ENCODE results near the gene ARSD.
"Not testable (repeated sequence)": the region's sequence is repeated elsewhere in the genome, so short reads cannot be mapped to it uniquely, and the experiment has no call there.

ARSD gene

GRCh38 chrX:2928583-2929434 lies at the start of gene ARSD:
ARSD (minus strand) TSS chrX:2929339; CDS start chrX:2929275, 64 bp downstream.
- peak; percentile 51 for DNase-seq (ENCODE audit: low spot score)

- not testable (repeated sequence) for DNase-seq (ENCODE audit: low spot score)
Measured at GRCh38 chrX:2978639-2979038, 49.5 kb upstream of the ARSD start.

GRCh38 chrX:2974961-2975360 lies 45.8 kb upstream of the ARSD start:
- DNase-seq (ENCODE audit: low spot score) = no peak

- DNase-seq (ENCODE audit: low spot score) = no peak
Measured at GRCh38 chrX:2972391-2972790, 43.3 kb upstream of the ARSD start.

GRCh38 chrX:2969021-2969420 lies 39.9 kb upstream of the ARSD start:
- no peak for DNase-seq (ENCODE audit: low spot score)

GRCh38 chrX:2967998-2968909 lies 39.1 kb upstream of the ARSD start:
- peak; percentile 31 for DNase-seq (ENCODE audit: low spot score)

- DNase-seq (ENCODE audit: low spot score) = no peak
Measured at GRCh38 chrX:2967584-2967983, 38.4 kb upstream of the ARSD start.

GRCh38 chrX:2967012-2967411 lies 37.9 kb upstream of the ARSD start:
- DNase-seq (ENCODE audit: low spot score) = no peak

- DNase-seq (ENCODE audit: low spot score) = no peak
Measured at GRCh38 chrX:2965965-2966364, 36.8 kb upstream of the ARSD start.

GRCh38 chrX:2963992-2964794 lies 35.1 kb upstream of the ARSD start:
- DNase-seq (ENCODE audit: low spot score) = not testable (repeated sequence)

GRCh38 chrX:2963449-2963848 lies 34.3 kb upstream of the ARSD start:
- DNase-seq (ENCODE audit: low spot score) = not testable (repeated sequence)

- no peak for DNase-seq (ENCODE audit: low spot score)
Measured at GRCh38 chrX:2962381-2962780, 33.2 kb upstream of the ARSD start.

GRCh38 chrX:2960861-2961515 lies 31.8 kb upstream of the ARSD start:
- DNase-seq (ENCODE audit: low spot score) = no peak

GRCh38 chrX:2958199-2958598 lies 29.1 kb upstream of the ARSD start:
- no peak for DNase-seq (ENCODE audit: low spot score)

- no peak for DNase-seq (ENCODE audit: low spot score)
Measured at GRCh38 chrX:2955838-2956237, 26.7 kb upstream of the ARSD start.

GRCh38 chrX:2955281-2955680 lies 26.1 kb upstream of the ARSD start:
- DNase-seq (ENCODE audit: low spot score) = no peak

GRCh38 chrX:2954541-2954940 lies 25.4 kb upstream of the ARSD start:
- DNase-seq (ENCODE audit: low spot score) = no peak

GRCh38 chrX:2937942-2938341 lies 8.8 kb upstream of the ARSD start:
- DNase-seq (ENCODE audit: low spot score) = not testable (repeated sequence)

GRCh38 chrX:2934715-2935710 lies 5.9 kb upstream of the ARSD start:
- no peak for DNase-seq (ENCODE audit: low spot score)
